ENCODE data around the gene SIL1.
"Not testable (repeated sequence)": the region's sequence is repeated elsewhere in the genome, so short reads cannot be mapped to it uniquely, and the experiment has no call there.

GRCh38 chr5:139191954-139192353, 6.2 kb downstream of the SIL1 start:
- TF ChIP-seq POLR2A (IDR thresholded peaks at IDR 0.05; ENCODE audit: control extremely low read depth in 1 of 2, low read depth in 2 of 2, low read length in 2 of 2); SIX5 (IDR thresholded peaks at IDR 0.05; ENCODE audit: low read depth, low read length); TAF1 (IDR thresholded peaks at IDR 0.05; ENCODE audit: low read depth, low read length); ATF3 (IDR thresholded peaks at IDR 0.05; ENCODE audit: insufficient read depth, low read depth, low read length); CTCF (IDR thresholded peaks at IDR 0.05; ENCODE audit: control extremely low read depth in 1 of 3, insufficient read depth in 1 of 3, low read depth in 1 of 3, low read length in 3 of 3); EZH2 (IDR thresholded peaks at IDR 0.05; ENCODE audit: low read depth, low read length, severe bottlenecking): not testable (repeated sequence)
